HEK293 (cell line): ENCODE data around the gene ENTPD8.

ENCODE experiments used
- CTCF ChIP-seq: fragments of 450-650 bp; formaldehyde crosslinking; IDR thresholded peaks from 2 replicates; pipeline ENCODE4 v1.5.1; 2016; ENCODE audit warnings: missing biosample characterization, missing genetic modification characterization
- PATZ1 ChIP-seq: fragments of 450-650 bp; formaldehyde crosslinking; IDR thresholded peaks from 2 replicates; pipeline ENCODE4 v1.5.1; 2016; ENCODE audit warnings: missing biosample characterization, missing genetic modification characterization
- PBX3 ChIP-seq: sonication (generic); formaldehyde crosslinking; IDR thresholded peaks from 2 replicates; pipeline ENCODE4 v1.8.1; 2022; ENCODE audit warnings: mild to moderate bottlenecking, moderate library complexity, missing genetic modification reagents
- ZBTB7A ChIP-seq: fragments of 450-650 bp; formaldehyde crosslinking; IDR thresholded peaks from 2 replicates; pipeline ENCODE4 v1.5.1; 2016; ENCODE audit warnings: low read depth, missing biosample characterization, missing genetic modification characterization
- ZNF335 ChIP-seq: fragments of 450-650 bp; formaldehyde crosslinking; conservative IDR thresholded peaks from 2 replicates; pipeline ENCODE4 v1.5.1; 2016; ENCODE audit warnings: missing biosample characterization, missing genetic modification characterization
- ZNF488 ChIP-seq: fragments of 450-650 bp; formaldehyde crosslinking; IDR thresholded peaks from 2 replicates; pipeline ENCODE4 v1.5.1; 2016; ENCODE audit warnings: missing biosample characterization, missing genetic modification characterization
- ZNF600 ChIP-seq: fragments of 450-650 bp; formaldehyde crosslinking; IDR thresholded peaks from 2 replicates; pipeline ENCODE4 v1.5.1; 2016; ENCODE audit warnings: missing biosample characterization, missing genetic modification characterization
- ZNF639 ChIP-seq: fragments of 450-650 bp; formaldehyde crosslinking; IDR thresholded peaks from 2 replicates; pipeline ENCODE4 v1.5.1; 2016; ENCODE audit warnings: missing biosample characterization, missing genetic modification characterization
- ZNF830 ChIP-seq: fragments of 450-650 bp; IDR thresholded peaks from 2 replicates; pipeline ENCODE4 v1.5.0; 2018; ENCODE audit warnings: missing biosample characterization, missing genetic modification characterization, low read depth, mild to moderate bottlenecking, moderate library complexity
- ZSCAN30 ChIP-seq: fragments of 450-650 bp; IDR thresholded peaks from 2 replicates; pipeline ENCODE4 v1.5.1; 2018; ENCODE audit warnings: missing biosample characterization, mild to moderate bottlenecking, missing genetic modification characterization, moderate library complexity

GRCh38 chr9:137475666-137476065, 34.5 kb upstream of the ENTPD8 start:
- TF ChIP-seq ZBTB7A (tag by site-specific recombination): no peak
- TF ChIP-seq ZNF335 (tag by site-specific recombination): no peak
- no peak for TF ChIP-seq ZNF830
- TF ChIP-seq ZNF639: no peak
- TF ChIP-seq ZSCAN30 (tag by site-specific recombination): no peak
- TF ChIP-seq ZNF488 (tag by site-specific recombination): no peak
- no peak for TF ChIP-seq CTCF (tag by site-specific recombination)
- no peak for TF ChIP-seq PBX3 (CRISPR knock-in tag)
- no peak for TF ChIP-seq ZNF600
- no peak for TF ChIP-seq PATZ1 (tag by site-specific recombination)
